GM12878 (cell line): ENCODE measurements around the gene REV3L. TPM values are rescaled to one million over a fixed set of nuclear protein-coding genes. Genes with fewer than 3 reads are reported as not detected.

Source experiments
- BMI1 ChIP-seq: fragments of 450-650 bp; IDR thresholded peaks from 2 replicates; pipeline ENCODE4 v1.6.1; 2016; ENCODE audit warnings: mild to moderate bottlenecking, moderate library complexity, borderline replicate concordance
- CBX5 ChIP-seq: sonication (generic); IDR thresholded peaks from 2 replicates; pipeline ENCODE4 v1.6.1; 2016; ENCODE audit warnings: low read depth, moderate library complexity, mild to moderate bottlenecking, inconsistent platforms
- CEBPB ChIP-seq, 2 experiments: fragments of 150-350 bp in 1 of 2; IDR thresholded peaks; 2 replicates each; pipeline ENCODE4 v1.6.1; 2012 to 2014; ENCODE audit warnings: low read depth in 2 of 2, low read length in 2 of 2, borderline replicate concordance in 1 of 2, inconsistent platforms in 1 of 2
- CHD4 ChIP-seq: fragments of 200-600 bp; sonication (generic); IDR thresholded peaks from 2 replicates; pipeline ENCODE4 v1.6.1; 2016; ENCODE audit warnings: mild to moderate bottlenecking
- CTCF ChIP-seq, 3 experiments: IDR thresholded peaks in 2 of 3; conservative IDR thresholded peaks in 1 of 3; 2 replicates each; pipeline ENCODE4 v1.5.1; 2011; ENCODE audit warnings: low read depth in 3 of 3, low read length in 3 of 3, mild to moderate bottlenecking in 3 of 3, control low read depth in 2 of 3, moderate library complexity in 2 of 3, inconsistent platforms in 1 of 3, mixed read lengths in 1 of 3; ENCODE audit not compliant: control insufficient read depth in 2 of 3, insufficient read depth in 1 of 3; ENCODE audit errors: extremely low read depth in 1 of 3
- EGR1 ChIP-seq, 2 experiments: IDR thresholded peaks; 1 replicate in 1 of 2; 2 replicates in 1 of 2; pipeline ENCODE4 v1.6.1; 2011 to 2012; ENCODE audit warnings: low read depth in 2 of 2, low read length in 2 of 2, borderline replicate concordance in 1 of 2, mild to moderate bottlenecking in 1 of 2, moderate library complexity in 1 of 2
- FOS ChIP-seq: IDR thresholded peaks from 3 replicates; pipeline ENCODE4 v1.6.1; 2011; ENCODE audit warnings: borderline replicate concordance; ENCODE audit not compliant: insufficient read length; ENCODE audit errors: extremely low read depth
- HCFC1 ChIP-seq: fragments of 150-350 bp; IDR thresholded peaks from 2 replicates; pipeline ENCODE4 v1.6.1; 2014; ENCODE audit warnings: low read length
- HDAC2 ChIP-seq: fragments of 200-600 bp; sonication (generic); IDR thresholded peaks from 2 replicates; pipeline ENCODE4 v1.6.1; 2017
- MEF2B ChIP-seq: fragments of 450-650 bp; IDR thresholded peaks from 2 replicates; pipeline ENCODE4 v1.6.1; 2018; ENCODE audit warnings: mild to moderate bottlenecking, moderate library complexity; ENCODE audit not compliant: partially characterized antibody, poor library complexity, severe bottlenecking
- MTA3 ChIP-seq: IDR thresholded peaks from 2 replicates; pipeline ENCODE4 v1.6.1; 2012; ENCODE audit warnings: low read length, inconsistent platforms, borderline replicate concordance
- NFIC ChIP-seq: IDR thresholded peaks from 2 replicates; pipeline ENCODE4 v1.6.1; 2012; ENCODE audit warnings: low read depth, mild to moderate bottlenecking, inconsistent platforms, low read length, moderate library complexity
- NFXL1 ChIP-seq: fragments of 450-650 bp; IDR thresholded peaks from 2 replicates; pipeline ENCODE4 v1.6.1; 2017; ENCODE audit warnings: antibody characterized with exemption, mild to moderate bottlenecking, borderline replicate concordance
- PAX8 ChIP-seq: fragments of 450-650 bp; IDR thresholded peaks from 2 replicates; pipeline ENCODE4 v1.6.1; 2017; ENCODE audit warnings: mild to moderate bottlenecking, moderate library complexity
- POU2F2 ChIP-seq: IDR thresholded peaks from 3 replicates; pipeline ENCODE4 v1.6.1; 2011; ENCODE audit warnings: low read depth, mild to moderate bottlenecking, low read length, borderline replicate concordance
- RAD51 ChIP-seq: fragments of 450-650 bp; IDR thresholded peaks from 2 replicates; pipeline ENCODE4 v1.6.1; 2016; ENCODE audit warnings: moderate library complexity, mild to moderate bottlenecking, inconsistent platforms
- RUNX3 ChIP-seq: IDR thresholded peaks from 2 replicates; pipeline ENCODE4 v1.6.1; 2012; ENCODE audit warnings: low read length, inconsistent platforms
- SIN3A ChIP-seq: IDR thresholded peaks from 2 replicates; pipeline ENCODE4 v1.6.1; 2012; ENCODE audit warnings: low read depth, low read length, improper control_type of control experiment
- SP1 ChIP-seq: IDR thresholded peaks from one replicate; pipeline ENCODE4 v1.6.1; 2011; ENCODE audit warnings: low read depth, low read length
- STAT3 ChIP-seq: IDR thresholded peaks from 2 replicates; pipeline ENCODE4 v1.6.1; 2011; ENCODE audit warnings: low read depth, low read length, improper control_type of control experiment
- USF2 ChIP-seq: IDR thresholded peaks from 2 replicates; pipeline ENCODE4 v1.6.1; 2011; ENCODE audit warnings: low read depth, low read length, improper control_type of control experiment, borderline replicate concordance
- ZNF217 ChIP-seq: fragments of 450-650 bp; IDR thresholded peaks from 2 replicates; pipeline ENCODE4 v1.6.1; 2017; ENCODE audit warnings: antibody characterized with exemption, mild to moderate bottlenecking
- polyA plus RNA-seq, 11 experiments: library from polyadenylated mRNA; depleted of rRNA in 4 of 11; unstranded in 6 of 11; stranded (reverse) in 5 of 11; fragments of >200 nt; fragmentation: Nextera tagmentation in 4 of 11; fragmentation: Illumina TruSeq in 1 of 11; extraction: Ambion mirVana in 4 of 11; extraction: Trizol in 1 of 11; gene quantifications; 1 replicate in 1 of 11; 2 replicates in 10 of 11; pipeline versions ENCODE4 v1.2.1 to v1.2.3, GENCODE V29; 2011 to 2016; ENCODE audit warnings: inconsistent platforms in 2 of 11, missing spikeins in 2 of 11, low read depth in 1 of 11
- total RNA-seq, 4 experiments: library from RNA; depleted of rRNA in 3 of 4; stranded (reverse); fragments of >200 nt in 3 of 4; fragmentation: Illumina TruSeq in 1 of 4; extraction: Trizol in 1 of 4; gene quantifications; 2 replicates each; pipeline versions ENCODE4 v1.2.1 to v1.2.3, GENCODE V29; 2013 to 2021
- TF ChIP-seq, protein P1 (sequence below): fragments of 450-650 bp; IDR thresholded peaks from 2 replicates; pipeline ENCODE4 v1.6.1; 2018; ENCODE audit warnings: mild to moderate bottlenecking, low read depth, moderate library complexity; ENCODE audit not compliant: partially characterized antibody
- TF ChIP-seq, protein P2 (sequence below): fragments of 150-350 bp; IDR thresholded peaks from 2 replicates; pipeline ENCODE4 v1.6.1; 2016; ENCODE audit warnings: low read depth, low read length

The REV3L gene
- total and polyA plus RNA-seq, 10 of the 15 experiments (the other 5 are each of a cell fraction or from before 2014, with no cell fraction given), result 7.6 to 33.6 (median 21.5) TPM

DNA sequence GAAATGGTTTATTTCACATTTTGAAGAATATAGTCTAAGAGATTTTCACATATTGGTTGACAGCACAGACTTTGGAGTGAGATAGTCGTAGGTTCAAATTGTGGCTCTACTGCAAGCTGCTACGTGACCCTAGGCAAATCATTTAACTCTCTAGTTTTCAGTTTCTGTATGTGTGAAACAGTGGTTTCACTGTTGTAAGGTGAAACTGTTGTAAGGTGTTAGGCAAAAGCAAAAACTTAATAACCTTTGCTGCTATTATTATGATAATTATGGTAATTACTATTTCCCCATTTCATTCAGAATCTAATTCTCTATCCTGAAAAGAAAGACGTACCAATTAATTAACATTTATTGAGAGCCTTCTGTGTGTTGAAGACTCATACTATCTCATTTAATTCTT lies 144.2 kb downstream of the REV3L start (continued):
- TF ChIP-seq, protein P1, sequence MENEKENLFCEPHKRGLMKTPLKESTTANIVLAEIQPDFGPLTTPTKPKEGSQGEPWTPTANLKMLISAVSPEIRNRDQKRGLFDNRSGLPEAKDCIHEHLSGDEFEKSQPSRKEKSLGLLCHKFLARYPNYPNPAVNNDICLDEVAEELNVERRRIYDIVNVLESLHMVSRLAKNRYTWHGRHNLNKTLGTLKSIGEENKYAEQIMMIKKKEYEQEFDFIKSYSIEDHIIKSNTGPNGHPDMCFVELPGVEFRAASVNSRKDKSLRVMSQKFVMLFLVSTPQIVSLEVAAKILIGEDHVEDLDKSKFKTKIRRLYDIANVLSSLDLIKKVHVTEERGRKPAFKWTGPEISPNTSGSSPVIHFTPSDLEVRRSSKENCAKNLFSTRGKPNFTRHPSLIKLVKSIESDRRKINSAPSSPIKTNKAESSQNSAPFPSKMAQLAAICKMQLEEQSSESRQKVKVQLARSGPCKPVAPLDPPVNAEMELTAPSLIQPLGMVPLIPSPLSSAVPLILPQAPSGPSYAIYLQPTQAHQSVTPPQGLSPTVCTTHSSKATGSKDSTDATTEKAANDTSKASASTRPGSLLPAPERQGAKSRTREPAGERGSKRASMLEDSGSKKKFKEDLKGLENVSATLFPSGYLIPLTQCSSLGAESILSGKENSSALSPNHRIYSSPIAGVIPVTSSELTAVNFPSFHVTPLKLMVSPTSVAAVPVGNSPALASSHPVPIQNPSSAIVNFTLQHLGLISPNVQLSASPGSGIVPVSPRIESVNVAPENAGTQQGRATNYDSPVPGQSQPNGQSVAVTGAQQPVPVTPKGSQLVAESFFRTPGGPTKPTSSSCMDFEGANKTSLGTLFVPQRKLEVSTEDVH, result no peak
- TF ChIP-seq NFIC (peak; percentile 50; the same call in 1 of the 2 replicates), SIN3A (no peak), BMI1 (no peak), CHD4 (no peak), CBX5 (0 out of 2 replicates have a peak, but pooled peaks have one; percentile 33), EGR1 (IDR thresholded peaks at IDR 0.05; ENCODE audit: borderline replicate concordance in 1 of 2, low read depth in 2 of 2, low read length in 2 of 2) (no peak), FOS (no peak), RAD51 (0 out of 2 replicates have a peak, but pooled peaks have one; percentile 40), POU2F2 (peak; percentile 60; the same call in 1 of the 3 replicates), SP1 (no peak), MTA3 (no peak), STAT3 (no peak), HDAC2 (no peak), HCFC1 (no peak), NFXL1 (no peak), CEBPB (IDR thresholded peaks at IDR 0.05; ENCODE audit: borderline replicate concordance in 1 of 2, low read depth in 2 of 2, low read length in 2 of 2) (no peak), CTCF (IDR thresholded peaks at IDR 0.05 in 2 of 3, conservative IDR thresholded peaks at IDR 0.05 in 1 of 3; ENCODE audit: control insufficient read depth in 2 of 3, extremely low read depth in 1 of 3, insufficient read depth in 1 of 3, low read depth in 3 of 3, low read length in 3 of 3) (no peak), USF2 (no peak), ZNF217 (peak; percentile 88; the same call in 1 of the 2 replicates), RUNX3 (peak; percentile 75), MEF2B (peak; percentile 33), PAX8 (peak; percentile 63; the same call in 1 of the 2 replicates)
- TF ChIP-seq, protein P2, sequence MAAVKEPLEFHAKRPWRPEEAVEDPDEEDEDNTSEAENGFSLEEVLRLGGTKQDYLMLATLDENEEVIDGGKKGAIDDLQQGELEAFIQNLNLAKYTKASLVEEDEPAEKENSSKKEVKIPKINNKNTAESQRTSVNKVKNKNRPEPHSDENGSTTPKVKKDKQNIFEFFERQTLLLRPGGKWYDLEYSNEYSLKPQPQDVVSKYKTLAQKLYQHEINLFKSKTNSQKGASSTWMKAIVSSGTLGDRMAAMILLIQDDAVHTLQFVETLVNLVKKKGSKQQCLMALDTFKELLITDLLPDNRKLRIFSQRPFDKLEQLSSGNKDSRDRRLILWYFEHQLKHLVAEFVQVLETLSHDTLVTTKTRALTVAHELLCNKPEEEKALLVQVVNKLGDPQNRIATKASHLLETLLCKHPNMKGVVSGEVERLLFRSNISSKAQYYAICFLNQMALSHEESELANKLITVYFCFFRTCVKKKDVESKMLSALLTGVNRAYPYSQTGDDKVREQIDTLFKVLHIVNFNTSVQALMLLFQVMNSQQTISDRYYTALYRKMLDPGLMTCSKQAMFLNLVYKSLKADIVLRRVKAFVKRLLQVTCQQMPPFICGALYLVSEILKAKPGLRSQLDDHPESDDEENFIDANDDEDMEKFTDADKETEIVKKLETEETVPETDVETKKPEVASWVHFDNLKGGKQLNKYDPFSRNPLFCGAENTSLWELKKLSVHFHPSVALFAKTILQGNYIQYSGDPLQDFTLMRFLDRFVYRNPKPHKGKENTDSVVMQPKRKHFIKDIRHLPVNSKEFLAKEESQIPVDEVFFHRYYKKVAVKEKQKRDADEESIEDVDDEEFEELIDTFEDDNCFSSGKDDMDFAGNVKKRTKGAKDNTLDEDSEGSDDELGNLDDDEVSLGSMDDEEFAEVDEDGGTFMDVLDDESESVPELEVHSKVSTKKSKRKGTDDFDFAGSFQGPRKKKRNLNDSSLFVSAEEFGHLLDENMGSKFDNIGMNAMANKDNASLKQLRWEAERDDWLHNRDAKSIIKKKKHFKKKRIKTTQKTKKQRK, result no peak
